Activated B cell treated with CpG ODN at 0.5 μM for 24 hours (primary cell): ENCODE data around the gene LYPD1. TPM values are rescaled to one million over a fixed set of nuclear protein-coding genes. Genes with fewer than 3 reads are reported as not detected.

Experiments used
- ATAC-seq: fragments of 200-7000 bp; cut with Tn5 transposase; one replicate; pipeline ENCODE4 v1.10.0; 2021; ENCODE audit warnings: low read depth, mild to moderate bottlenecking, moderate library complexity
- CTCF ChIA-PET: fragments of 350-600 bp; sonication (Branson Sonifier 250); formaldehyde crosslinking; loops from one replicate; lab custom pipeline; 2021; ENCODE audit warnings: antibody characterized with exemption; lab: Charles Lee
- POLR2A ChIA-PET: fragments of 350-600 bp; sonication (Branson Sonifier 250); formaldehyde crosslinking; loops from one replicate; lab custom pipeline; 2021; ENCODE audit warnings: antibody characterized with exemption; lab: Charles Lee
- DNase-seq: peaks from one replicate; pipeline ENCODE4 v3.0.0; 2022
- H3K27ac Mint-ChIP-seq: one replicate; pipeline ENCODE4 v1.8.0; 2020; ENCODE audit warnings: mixed read lengths
- H3K27me3 Mint-ChIP-seq: one replicate; pipeline ENCODE4 v1.8.0; 2021; ENCODE audit warnings: mixed read lengths
- H3K36me3 Mint-ChIP-seq: one replicate; pipeline ENCODE4 v1.8.0; 2021; ENCODE audit warnings: low read depth, mixed read lengths
- H3K4me1 Mint-ChIP-seq: one replicate; pipeline ENCODE4 v1.8.0; 2021; ENCODE audit warnings: mixed read lengths
- H3K4me3 Mint-ChIP-seq: one replicate; pipeline ENCODE4 v1.8.0; 2020; ENCODE audit warnings: mild to moderate bottlenecking, mixed read lengths
- H3K9me3 Mint-ChIP-seq: one replicate; pipeline ENCODE4 v1.8.0; 2020; ENCODE audit warnings: mixed read lengths
- intact Hi-C: fragments of 100-400 bp; cut with micrococcal nuclease; formaldehyde crosslinking; loops from one replicate; pipeline ENCODE4 v1.15.1; 2024
- total RNA-seq: library from RNA; stranded (reverse); gene quantifications from 2 replicates; pipeline ENCODE4 v1.2.3, GENCODE V29; 2022
- TF ChIP-seq, protein P1 (sequence below): fragments of 200-600 bp; IDR thresholded peaks from one replicate; pipeline ENCODE4 v1.8.0; 2022; ENCODE audit warnings: antibody characterized with exemption, mild to moderate bottlenecking

Gene LYPD1
- total RNA-seq, 1 donor from 2014 or later, result not detected

DNA sequence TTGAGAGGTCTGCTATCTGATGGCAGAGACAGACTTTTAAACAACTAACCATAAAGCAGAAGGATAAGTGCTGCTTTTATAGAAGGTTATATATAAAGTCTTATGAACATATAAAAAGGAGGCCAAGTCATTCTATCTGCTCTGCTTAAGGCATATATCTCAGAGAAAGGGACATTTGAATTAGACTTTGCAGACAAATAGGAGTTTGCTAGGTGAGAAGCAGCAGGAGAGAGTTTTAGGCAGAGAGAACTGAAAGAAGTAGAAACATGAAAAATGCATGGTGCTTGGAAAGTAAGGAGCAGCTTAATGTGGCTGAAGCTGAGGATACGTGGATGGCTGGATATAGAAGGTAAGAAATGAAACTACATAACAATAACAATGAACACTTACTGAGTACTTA lies 65.4 kb downstream of the LYPD1 start:
- no peak overlapping the region for H3K27ac Mint-ChIP-seq
- ChIA-PET CTCF (no interaction called here), POLR2A (no interaction called here)
- H3K4me3 Mint-ChIP-seq, result no peak overlapping the region
- TF ChIP-seq, protein P1, sequence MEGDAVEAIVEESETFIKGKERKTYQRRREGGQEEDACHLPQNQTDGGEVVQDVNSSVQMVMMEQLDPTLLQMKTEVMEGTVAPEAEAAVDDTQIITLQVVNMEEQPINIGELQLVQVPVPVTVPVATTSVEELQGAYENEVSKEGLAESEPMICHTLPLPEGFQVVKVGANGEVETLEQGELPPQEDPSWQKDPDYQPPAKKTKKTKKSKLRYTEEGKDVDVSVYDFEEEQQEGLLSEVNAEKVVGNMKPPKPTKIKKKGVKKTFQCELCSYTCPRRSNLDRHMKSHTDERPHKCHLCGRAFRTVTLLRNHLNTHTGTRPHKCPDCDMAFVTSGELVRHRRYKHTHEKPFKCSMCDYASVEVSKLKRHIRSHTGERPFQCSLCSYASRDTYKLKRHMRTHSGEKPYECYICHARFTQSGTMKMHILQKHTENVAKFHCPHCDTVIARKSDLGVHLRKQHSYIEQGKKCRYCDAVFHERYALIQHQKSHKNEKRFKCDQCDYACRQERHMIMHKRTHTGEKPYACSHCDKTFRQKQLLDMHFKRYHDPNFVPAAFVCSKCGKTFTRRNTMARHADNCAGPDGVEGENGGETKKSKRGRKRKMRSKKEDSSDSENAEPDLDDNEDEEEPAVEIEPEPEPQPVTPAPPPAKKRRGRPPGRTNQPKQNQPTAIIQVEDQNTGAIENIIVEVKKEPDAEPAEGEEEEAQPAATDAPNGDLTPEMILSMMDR, result no peak
- DNase-seq (no peak), ATAC-seq (no peak)
- peaks cover 4% of the 10 kb centered on the region for H3K27me3 Mint-ChIP-seq
- H3K36me3 Mint-ChIP-seq, result no peaks in the 10 kb centered on the region
- H3K9me3 Mint-ChIP-seq, result no peaks in the 10 kb centered on the region
- H3K4me1 Mint-ChIP-seq, result no peaks in the 10 kb centered on the region
- intact Hi-C loops, result no loop called here

DNA sequence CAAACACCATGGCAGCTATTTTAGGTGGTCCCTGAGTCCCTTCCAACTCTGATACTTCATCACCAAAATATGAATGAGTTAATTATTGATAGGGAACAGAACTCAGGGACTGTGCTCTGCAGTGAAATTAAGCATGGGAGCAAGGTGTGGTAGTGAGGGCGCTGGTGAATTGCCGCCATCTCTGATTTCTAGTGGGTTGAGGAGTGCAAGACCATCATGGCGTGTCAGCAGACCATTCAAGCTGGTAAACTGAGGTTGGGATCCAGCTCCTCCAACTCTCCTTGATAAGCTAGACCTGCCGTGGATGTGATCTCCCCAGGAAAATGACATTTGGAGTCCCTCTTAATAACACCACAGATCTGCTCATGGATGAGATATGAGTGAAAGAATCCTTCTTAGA lies 70.4 kb downstream of the LYPD1 start:
- POLR2A ChIA-PET, result no interaction called here

GRCh38 chr2:132598536-132598935 lies 71.5 kb downstream of the LYPD1 start:
- ChIA-PET POLR2A (no interaction called here), CTCF (no interaction called here)
- H3K27me3 Mint-ChIP-seq, result peaks cover 4% of the 10 kb centered on the region
- intact Hi-C loops, result no loop called here
- TF ChIP-seq, protein P1, result no peak
- DNase-seq, result no peak
- no peak overlapping the region for H3K27ac Mint-ChIP-seq
- no peak for ATAC-seq
- no peaks in the 10 kb centered on the region for H3K4me1 Mint-ChIP-seq
- H3K4me3 Mint-ChIP-seq, result no peak overlapping the region
- H3K36me3 Mint-ChIP-seq, result no peaks in the 10 kb centered on the region
- H3K9me3 Mint-ChIP-seq, result no peaks in the 10 kb centered on the region

More for the DNA sequence above, 70.4 kb downstream of the LYPD1 start:
- Mint-ChIP-seq H3K4me3 (no peak overlapping the region), H3K27ac (no peak overlapping the region), H3K27me3 (peaks cover 4% of the 10 kb centered on the region), H3K4me1 (no peaks in the 10 kb centered on the region), H3K36me3 (no peaks in the 10 kb centered on the region), H3K9me3 (no peaks in the 10 kb centered on the region)
- TF ChIP-seq, protein P1, result no peak
- DNase-seq, result no peak
- no peak for ATAC-seq
- CTCF ChIA-PET, result no interaction called here
- intact Hi-C loops, result no loop called here

DNA sequence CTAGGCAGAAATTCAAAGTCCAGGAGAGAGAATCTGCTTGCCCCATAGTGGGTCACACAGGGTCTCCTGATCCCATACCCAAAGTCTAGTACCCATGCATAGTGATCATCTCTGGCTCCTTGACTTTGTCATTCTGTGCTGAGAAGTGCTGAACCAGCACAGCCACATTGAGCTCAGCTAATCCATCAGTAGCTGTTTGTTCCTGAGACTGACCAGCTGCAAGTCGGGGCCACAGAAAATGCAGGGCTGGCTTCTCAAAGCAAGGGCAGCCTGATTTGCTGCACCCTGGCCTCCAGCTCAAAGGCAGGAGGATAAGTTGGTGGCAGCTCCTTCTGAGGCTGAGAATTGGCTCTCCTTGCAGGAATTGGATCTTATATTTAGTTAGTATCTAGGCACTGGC lies 72.2 kb downstream of the LYPD1 start:
- no peak overlapping the region for H3K27ac Mint-ChIP-seq
- TF ChIP-seq, protein P1, result no peak
- H3K4me3 Mint-ChIP-seq, result no peak overlapping the region
- no peak for DNase-seq
- intact Hi-C loops, result no loop called here
- ATAC-seq, result no peak
- POLR2A ChIA-PET, result no interaction called here
- peaks cover 4% of the 10 kb centered on the region for H3K27me3 Mint-ChIP-seq
- CTCF ChIA-PET, result no interaction called here
- H3K9me3 Mint-ChIP-seq, result no peaks in the 10 kb centered on the region
- H3K4me1 Mint-ChIP-seq, result no peaks in the 10 kb centered on the region
- no peaks in the 10 kb centered on the region for H3K36me3 Mint-ChIP-seq

- TF ChIP-seq, protein P1, result no peak
- ATAC-seq (no peak), DNase-seq (no peak)
- Mint-ChIP-seq H3K4me1 (no peaks in the 10 kb centered on the region), H3K9me3 (no peaks in the 10 kb centered on the region), H3K27ac (no peak overlapping the region), H3K4me3 (no peak overlapping the region), H3K36me3 (no peaks in the 10 kb centered on the region), H3K27me3 (peaks cover 4% of the 10 kb centered on the region)
- ChIA-PET CTCF (no interaction called here), POLR2A (no interaction called here)
- intact Hi-C loops, result no loop called here
Observed at GRCh38 chr2:132597166-132597565, 72.8 kb downstream of the LYPD1 start.
